ENCODE results near the gene KRT78. TPM values are rescaled to one million over a fixed set of nuclear protein-coding genes. Genes with fewer than 3 reads are reported as not detected.
"Not testable (repeated sequence)": the region's sequence is repeated elsewhere in the genome, so short reads cannot be mapped to it uniquely, and the experiment has no call there.

KRT78 gene
- total RNA-seq, 1 donor from 2014 or later = not detected

DNA sequence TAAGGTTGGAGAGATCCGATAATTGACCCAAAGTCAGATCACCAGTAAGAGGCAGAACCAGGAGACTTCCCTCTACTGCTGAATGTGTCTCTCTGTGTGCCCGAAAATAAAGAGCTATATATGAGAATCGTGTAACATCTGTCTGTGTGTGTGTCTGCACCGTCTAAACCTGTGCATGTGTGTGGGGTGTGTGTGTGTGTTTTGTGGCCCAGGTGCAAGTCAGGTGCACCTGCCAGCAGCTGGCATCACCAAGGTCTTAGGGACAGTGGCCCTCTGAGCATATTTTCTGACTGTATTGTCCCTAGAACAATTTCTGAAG, 24.7 kb upstream of the KRT78 start:
- DNase-seq (no peak), ATAC-seq (no peak)
- intact Hi-C loops (cut with micrococcal nuclease) = loop anchor here (10.0 kb wide), 2 partner anchors 499 to 719 kb away; no protein-coding TSS in a partner anchor

DNA sequence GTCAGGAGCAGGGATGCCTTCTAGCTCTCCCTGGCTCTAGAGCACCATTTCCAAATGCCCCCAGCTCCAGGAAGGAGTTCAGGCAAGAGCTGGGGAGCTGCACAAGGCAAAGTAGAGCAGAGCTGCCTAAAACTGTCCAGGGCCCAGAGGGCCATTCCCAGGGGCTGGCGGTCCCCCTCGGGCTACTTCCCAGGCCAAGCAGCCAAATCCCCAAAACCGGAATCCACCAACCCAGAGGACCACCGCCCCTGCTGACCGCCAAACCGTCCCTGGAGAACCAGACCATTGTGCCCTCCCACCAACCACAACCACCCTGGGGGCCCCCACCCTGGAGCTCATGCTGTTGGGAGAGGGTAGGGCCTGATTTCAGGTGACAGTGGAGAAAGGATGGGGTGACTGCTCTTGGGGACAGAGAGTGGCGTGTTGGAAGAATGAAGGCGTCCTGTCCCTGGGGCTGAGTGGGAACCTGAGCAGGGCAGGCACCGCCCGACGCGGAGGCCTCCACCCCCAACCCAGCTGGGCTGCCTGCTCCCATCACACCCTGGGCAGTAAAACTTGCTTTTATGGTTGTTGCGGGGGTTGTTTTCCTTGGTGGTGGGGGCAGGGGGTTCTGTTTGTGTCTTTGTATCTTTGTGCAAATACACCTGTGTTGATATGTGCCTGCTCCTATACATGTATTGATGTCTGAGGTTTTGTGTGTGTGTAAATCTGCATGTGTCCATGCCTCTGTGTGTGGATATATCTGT, 24.0 kb upstream of the KRT78 start:
- intact Hi-C loops (cut with micrococcal nuclease) = loop anchor here (10.0 kb wide), 2 partner anchors 498 to 718 kb away; no protein-coding TSS in a partner anchor
- no peak for DNase-seq
- no peak for ATAC-seq

DNA sequence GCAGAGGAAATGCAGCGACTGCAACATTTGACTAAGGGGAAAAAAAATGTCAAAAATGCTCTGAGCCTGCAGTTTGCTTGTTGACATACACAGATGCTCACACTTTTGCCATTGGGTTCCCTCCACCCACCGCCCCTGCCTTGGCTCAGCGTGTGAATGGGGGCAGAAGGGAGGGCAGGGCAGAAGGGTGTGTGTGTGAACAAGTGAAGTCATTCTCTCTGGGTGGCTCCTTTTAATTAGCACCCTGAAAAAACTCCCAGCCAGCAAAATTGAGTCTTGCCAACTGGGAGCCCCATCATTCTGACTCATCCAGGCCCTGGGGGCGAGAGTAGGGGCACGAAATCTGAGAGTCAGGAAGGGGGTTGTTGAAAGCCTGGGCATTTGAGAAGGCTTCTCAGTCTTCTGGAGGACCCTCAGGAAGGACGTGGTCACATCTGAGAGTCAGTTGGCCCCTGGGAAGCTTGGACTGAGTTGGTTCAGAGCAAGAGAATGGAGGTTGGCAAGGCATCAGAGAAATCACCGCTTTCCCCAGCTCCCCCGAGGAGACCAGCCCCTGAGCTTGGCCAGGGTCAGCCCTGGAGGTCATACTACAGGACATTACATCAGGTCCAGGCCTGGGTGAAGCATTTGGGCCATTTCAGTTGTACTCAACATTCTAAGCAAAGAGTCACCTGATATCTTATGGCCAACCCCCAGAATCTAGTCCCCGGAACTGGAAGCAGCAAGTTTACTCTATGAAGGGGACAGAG, 22.7 kb upstream of the KRT78 start:
- peak; percentile 43 for DNase-seq
- intact Hi-C loops (cut with micrococcal nuclease) = loop anchor here (10.0 kb wide), 2 partner anchors 497 to 717 kb away; no protein-coding TSS in a partner anchor

DNA sequence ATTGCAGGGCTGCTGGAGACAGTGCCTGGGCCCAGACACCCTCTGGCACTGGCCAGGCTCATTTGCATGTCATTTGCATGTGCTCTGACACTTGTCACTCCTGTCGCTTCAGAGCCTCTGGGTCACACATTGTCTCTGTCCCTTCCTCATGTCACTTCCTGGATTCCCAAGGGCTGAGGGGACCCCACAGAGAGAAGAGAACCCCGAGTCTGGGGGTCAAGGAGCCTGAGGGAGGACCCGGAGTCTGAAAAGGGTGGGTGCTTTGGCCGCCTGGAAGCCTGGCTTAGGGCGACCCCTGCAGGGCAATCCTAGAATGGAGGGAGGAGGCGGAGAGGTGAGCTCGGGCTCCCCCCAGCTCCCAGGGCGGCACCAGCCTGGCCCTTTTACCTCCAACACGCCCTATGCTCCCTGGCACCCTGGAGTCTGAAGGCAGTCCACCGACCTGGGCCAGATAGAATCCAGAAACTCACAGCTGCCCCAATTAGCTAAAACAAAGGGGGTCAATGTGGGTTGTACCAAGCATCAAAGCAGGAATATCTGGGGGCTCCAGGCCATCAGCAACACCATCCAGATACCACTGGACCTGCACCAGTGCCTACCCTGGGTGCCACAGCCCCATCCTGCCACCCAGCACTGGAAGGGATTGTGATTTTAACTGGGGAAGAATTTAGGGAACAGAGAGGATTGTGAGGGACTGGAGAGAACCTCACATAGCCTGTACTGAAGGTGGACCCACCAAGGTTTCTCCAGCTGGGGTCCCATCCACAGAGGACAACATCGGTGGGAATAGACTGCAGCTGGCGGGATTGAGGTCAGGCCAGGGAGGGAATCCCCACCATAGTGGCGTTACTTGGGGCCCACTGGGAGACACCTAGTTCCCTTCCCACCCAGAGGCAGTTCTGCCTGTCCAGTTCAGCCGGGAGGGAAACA, 21.8 kb upstream of the KRT78 start:
- intact Hi-C loops (cut with micrococcal nuclease) = loop anchor here (10.0 kb wide), 2 partner anchors 496 to 716 kb away; no protein-coding TSS in a partner anchor
- DNase-seq = peak; percentile 74
- peak; percentile 39 for ATAC-seq

More for the DNA sequence above, 22.7 kb upstream of the KRT78 start:
- ATAC-seq = peak; percentile 21

DNA sequence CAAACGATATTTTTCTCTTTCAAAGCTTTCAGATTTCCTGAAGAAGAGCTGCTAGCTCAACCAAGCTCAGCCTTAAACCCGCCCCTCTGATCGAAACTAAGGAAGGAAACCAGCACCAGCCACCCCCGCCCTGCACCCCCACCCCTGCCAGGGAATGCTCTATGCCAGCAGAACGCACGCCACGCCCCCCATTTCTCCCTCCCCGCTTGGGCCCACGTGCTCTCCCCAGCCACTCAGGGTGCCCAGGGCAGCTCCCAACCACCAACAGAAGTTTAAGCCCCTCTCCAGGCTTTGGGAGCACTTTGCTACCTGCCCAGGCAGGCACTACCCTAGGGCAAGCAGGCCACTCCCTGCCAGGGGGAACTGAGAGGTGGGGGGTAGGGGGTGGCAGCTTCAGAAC, 18.8 kb upstream of the KRT78 start:
- DNase-seq = peak; percentile 78
- intact Hi-C loops (cut with micrococcal nuclease) = no loop called here
- peak; percentile 41 for ATAC-seq

DNA sequence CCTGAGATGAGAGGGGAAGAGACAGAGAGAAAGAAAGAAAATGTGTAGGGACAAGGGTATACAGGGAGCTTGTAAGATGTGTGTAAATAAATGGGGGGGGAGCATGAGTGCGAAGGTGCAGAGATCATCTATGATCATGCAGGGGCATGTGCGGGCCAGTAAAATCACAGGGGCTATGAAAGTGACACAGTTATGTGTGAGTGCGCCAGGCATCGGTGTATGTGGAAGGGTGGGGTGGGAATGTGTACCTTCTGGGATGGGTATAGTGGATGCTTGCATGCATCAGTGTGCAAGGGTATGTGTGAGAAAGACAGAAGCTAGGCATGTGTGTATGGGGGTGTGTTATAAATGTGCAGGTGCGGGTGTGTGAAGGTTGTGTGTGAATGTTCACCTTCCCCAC, 18.4 kb upstream of the KRT78 start:
- ATAC-seq (no peak), DNase-seq (no peak)
- intact Hi-C loops (cut with micrococcal nuclease) = no loop called here

DNA sequence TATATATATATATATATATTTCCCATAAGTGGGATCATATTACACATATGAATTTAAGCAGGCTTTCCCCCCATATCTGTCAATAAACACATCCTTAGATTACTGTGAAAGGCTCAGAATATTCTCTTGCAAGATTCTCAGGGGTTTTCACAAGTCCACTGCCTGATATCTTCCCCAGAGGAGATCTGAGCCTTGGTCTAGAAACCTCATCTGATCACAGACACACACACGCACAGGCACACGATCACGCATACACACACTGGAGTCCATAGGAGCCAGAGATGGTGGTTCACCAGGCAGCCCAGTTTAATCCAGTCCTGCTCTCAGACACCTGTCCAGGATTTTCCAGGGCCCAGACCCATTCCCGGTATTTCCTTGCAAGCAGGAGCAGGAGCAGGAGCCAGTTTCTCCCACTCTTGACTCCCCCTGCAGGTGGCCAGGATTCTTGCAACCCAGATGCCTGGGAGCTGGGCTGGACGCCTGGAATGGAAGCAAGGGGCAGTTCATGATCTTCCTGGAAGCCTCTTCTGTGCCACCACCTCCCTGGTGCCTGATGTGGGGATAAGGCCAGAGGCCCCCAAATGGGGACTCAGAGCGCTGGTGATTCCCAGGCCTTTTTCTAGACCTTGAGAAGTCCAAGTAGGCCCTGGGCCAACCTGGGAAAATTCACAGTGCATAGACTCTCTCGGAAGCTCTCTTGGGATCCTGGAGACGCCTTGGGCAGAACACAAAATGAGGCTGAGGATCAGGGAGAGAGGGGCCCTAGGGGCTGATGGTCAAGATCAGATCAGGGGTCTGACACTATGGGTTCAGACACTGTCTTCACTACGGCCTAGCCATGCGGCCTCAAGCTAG, 16.5 kb upstream of the KRT78 start:
- peak; percentile 74 for ATAC-seq
- intact Hi-C loops (cut with micrococcal nuclease) = no loop called here
- peak; percentile 66 for DNase-seq

DNA sequence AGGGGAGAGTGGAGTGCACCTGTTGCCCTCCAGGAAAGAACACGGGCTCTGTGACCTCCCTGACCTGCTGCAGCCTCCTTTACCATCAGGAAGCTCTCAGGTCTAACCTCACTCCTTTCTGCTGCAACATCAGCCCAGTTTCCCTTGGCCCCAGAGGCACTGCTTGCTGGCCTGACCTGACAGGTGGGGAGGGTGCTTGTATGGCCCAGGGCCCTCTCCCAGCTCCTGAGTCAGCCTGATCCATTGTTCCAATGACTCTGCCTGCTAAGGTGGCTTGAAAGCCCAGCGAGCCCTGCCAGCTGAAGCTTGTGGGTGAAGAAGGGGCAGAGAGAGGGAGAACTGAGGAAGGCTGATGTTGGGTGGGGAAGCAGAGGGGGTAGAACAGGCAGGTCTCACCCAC, 13.2 kb upstream of the KRT78 start:
- DNase-seq = no peak
- intact Hi-C loops (cut with micrococcal nuclease) = no loop called here
- no peak for ATAC-seq

DNA sequence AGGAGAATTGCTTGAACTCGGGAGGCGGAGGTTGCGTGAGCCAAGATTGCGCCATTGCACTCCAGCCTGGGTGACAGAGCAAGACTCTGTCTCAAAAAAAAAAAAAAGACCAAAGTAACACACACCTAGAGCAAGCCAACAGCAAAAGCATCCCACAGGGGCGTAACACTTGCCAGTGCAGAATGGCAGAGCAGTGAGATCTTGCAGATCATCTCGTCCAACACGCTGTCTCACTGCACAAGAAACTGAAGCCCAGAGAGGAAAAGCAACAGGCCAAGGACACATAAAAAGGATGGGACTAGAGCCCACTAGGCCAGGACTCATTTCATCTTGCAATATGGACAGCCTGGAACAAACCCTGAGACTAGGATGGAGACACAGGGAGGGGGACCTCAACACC, 12.7 kb upstream of the KRT78 start:
- ATAC-seq = no peak
- no peak for DNase-seq
- intact Hi-C loops (cut with micrococcal nuclease) = no loop called here

DNA sequence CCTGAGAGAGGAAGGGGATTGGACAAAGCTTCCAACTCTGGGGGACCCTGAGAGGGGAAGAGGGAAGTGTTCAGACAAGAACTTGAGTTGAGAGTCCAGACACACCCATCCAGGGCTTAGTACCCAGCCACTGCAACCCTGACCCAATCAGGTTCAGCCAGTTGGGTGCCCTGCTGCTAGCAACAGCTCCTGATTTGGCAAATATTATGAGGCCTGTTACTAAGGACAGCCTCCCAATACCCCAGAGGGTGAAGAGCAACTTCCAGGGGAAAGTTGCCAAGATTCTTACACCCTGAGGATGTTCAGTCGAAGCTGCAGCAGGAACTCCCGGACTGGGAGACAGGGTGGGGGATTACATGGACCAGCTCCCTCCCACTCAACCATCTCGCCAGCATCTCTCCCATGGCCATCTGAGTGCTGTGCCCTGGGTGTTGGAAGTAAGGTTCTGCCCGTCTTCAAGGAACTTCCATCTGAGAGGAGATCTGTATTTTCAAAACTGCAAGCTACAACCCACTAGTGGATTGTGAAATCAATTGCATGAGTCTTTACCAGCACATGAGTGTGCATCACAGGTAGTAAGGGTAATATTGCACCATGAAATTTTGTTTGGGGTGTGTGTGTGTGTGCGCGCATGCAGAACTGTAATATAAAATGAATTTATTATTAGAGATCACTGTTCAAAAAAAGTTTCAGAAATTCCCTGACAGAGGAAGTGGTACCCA, 11.5 kb upstream of the KRT78 start:
- DNase-seq = no peak
- intact Hi-C loops (cut with micrococcal nuclease) = no loop called here

DNA sequence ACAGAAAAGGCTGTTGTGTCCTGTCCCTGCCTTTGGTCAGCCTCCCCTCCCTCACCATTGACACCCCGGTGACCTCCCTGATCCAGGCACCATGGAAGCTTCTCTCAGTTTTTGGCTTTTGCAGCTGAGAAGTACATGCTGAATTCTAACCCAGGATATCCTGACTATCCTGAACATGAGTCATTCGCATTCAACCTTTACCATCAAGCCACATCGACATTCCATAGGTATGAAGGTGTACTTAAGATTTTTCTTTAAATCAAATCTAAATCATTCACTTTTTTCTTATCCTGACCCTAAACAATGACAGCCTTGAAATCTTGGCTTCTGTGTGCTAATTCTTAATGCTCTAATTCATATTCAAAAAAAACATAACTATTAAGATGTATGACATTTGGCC, 8.7 kb upstream of the KRT78 start:
- intact Hi-C loops (cut with micrococcal nuclease) = no loop called here
- DNase-seq (no peak), ATAC-seq (no peak)

More for the DNA sequence above, 11.5 kb upstream of the KRT78 start:
- peak; percentile 77 for ATAC-seq

DNA sequence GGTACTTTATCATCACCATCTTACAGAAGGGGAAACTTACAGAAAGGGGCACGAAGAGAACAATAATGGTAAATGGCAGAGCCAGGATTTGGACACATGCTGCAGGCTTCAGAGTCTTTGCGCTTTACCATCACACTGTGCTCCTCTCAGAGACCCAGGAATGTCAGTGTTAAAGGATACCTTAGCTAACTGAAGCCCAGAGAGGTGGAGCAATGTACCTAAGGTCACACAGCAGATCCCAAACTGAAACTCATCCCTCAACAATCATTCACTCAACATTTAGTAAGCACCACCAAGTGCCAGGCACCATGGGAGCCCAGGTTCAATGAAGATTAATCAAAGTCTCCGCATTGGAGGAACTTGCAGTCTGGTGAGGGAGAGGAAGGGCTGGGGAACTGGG, 8.0 kb upstream of the KRT78 start:
- ATAC-seq = no peak

DNA sequence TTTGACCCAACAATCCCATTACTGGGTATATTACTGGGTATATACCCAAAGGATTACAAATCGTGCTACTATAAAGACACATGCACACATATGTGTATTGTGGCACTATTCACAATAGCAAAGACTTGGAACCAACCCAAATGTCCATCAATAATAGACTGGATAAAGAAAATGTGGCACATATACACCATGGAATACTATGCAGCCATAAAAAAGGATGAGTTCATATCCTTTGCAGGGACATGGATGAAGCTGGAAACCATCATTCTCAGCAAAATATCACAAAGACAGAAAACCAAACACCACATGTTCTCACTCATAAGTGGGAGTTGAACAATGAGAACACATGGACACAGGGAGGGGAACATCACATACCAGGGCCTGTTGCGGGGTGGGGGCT, 7.3 kb upstream of the KRT78 start:
- ATAC-seq; DNase-seq; intact Hi-C loops (cut with micrococcal nuclease): not testable (repeated sequence)

More for the DNA sequence above, 8.0 kb upstream of the KRT78 start:
- no peak for DNase-seq
- intact Hi-C loops (cut with micrococcal nuclease) = no loop called here

DNA sequence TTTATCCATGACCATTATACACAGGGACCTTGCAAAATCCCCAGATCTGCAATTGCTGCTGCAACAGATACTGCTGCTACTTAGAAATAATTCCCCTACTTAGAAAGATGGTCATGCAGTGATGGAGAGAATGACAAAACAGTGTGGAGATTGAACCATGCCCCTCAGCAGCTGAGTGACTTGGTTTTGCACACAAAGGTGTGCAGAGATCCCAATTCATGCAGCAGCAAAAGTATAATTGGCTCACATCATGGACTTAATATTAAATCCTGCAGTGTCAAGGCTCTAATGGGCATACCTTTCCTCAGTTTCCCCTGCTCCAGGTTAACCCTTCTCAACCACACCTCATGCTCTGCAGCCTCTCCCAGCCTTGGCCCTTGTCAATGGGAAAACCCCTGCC, 3.0 kb upstream of the KRT78 start:
- no peak for DNase-seq
- ATAC-seq = no peak
- intact Hi-C loops (cut with micrococcal nuclease) = no loop called here

DNA sequence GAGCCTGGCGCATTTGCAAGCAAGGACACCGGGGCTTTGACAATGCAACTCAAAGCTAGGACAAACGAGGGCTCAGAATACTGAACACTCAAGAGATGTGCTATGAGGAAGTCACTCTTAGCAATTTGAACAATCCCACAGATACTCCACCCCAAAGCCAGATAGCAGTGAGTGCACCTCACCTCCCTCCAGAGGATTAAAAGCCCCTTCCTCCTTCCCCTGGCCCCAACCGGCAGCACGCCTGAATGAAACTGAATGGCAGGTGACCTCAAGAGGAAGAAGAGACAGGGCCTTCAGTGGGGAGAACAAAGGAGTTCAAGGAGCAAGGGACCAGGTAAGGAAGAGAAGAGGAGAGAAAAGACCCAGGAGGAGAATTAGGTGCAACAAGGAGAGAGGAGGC, 1.9 kb upstream of the KRT78 start:
- DNase-seq (no peak), ATAC-seq (no peak)
- intact Hi-C loops (cut with micrococcal nuclease) = no loop called here

DNA sequence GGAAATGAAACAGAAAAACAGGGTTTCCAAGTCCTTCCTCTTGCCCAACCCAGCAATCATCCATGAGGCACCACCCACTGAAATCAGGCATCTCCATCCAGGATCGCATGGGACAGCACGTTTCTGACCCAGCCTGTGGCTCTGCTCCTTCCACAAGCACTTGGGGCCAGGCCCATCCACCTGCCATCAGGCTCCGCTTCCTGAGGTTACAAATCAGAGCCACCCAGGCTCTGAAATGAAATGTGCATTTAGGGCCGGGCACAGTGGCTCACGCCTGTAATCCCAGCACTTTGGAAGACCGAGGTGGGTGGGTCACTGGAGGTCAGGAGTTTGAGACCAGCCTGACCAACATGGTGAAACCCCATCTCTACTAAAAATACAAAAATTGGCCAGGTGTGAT, 717 bp upstream of the KRT78 start:
- DNase-seq (no peak), ATAC-seq (no peak)
- intact Hi-C loops (cut with micrococcal nuclease) = no loop called here

DNA sequence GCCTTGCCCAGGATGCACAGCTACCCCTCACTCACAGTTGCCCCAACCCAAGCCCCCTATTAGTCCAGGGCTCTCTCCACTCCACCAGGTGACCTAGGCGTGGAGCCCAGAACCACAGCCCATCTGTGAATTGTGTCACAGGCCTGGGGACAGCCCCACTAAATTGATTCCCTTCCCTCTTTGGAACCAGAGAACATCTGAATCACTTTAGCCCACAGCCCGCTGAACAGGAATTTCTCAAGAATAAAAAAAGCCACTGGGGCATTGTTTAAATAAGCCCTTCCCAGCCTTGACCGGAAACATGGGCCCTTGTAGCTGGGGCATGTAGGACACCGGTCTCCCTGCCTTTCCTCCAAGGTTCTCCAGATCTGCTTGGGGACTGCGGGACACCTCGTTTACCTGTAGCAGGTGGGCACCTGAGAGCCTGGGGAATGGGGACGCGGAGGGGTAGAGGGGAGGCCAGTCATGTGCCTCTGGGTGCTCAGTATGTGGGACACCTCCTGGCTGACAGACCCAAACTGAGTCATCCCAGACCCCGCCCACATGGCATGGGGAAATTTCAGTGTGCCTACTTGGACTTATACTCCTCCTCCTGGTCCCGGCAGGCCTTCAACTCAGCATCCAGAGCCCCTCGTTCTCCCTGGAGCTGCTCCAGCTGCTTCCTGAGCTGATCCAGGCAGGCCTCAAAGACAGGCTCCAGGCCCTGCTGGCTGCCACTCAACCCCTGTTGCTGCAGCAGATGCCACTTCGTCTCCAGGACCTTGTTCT, 1.3 kb downstream of the KRT78 start:
- ATAC-seq (no peak), DNase-seq (no peak)
- intact Hi-C loops (cut with micrococcal nuclease) = no loop called here

All from left ventricle myocardium superior (tissue), 1 donor.